ENCODE results near the gene EXD3.

The EXD3 gene

GRCh38 chr9:137432687-137433348, 9.9 kb upstream of the EXD3 start:
- no peak for DNase-seq (ENCODE audit: low spot score)

- no peak for DNase-seq (ENCODE audit: low spot score)
These were observed 8.5 kb upstream of the EXD3 start for GRCh38 chr9:137431416-137431931.

GRCh38 chr9:137430723-137431415, 7.9 kb upstream of the EXD3 start:
- DNase-seq (ENCODE audit: low spot score), result no peak

GRCh38 chr9:137429974-137430722, 7.2 kb upstream of the EXD3 start:
- peak; percentile 66 for DNase-seq (ENCODE audit: low spot score)

- no peak for DNase-seq (ENCODE audit: low spot score)
These were observed 6.6 kb upstream of the EXD3 start for GRCh38 chr9:137429546-137429890.

GRCh38 chr9:137428841-137429545, 6.0 kb upstream of the EXD3 start:
- no peak for DNase-seq (ENCODE audit: low spot score)

- no peak for DNase-seq (ENCODE audit: low spot score)
These were observed 5.3 kb upstream of the EXD3 start for GRCh38 chr9:137428311-137428630.

- DNase-seq (ENCODE audit: low spot score), result no peak
These were observed 4.7 kb upstream of the EXD3 start for GRCh38 chr9:137427454-137428310.

- no peak for DNase-seq (ENCODE audit: low spot score)
These were observed 3.2 kb upstream of the EXD3 start for GRCh38 chr9:137426018-137426681.

- peak; percentile 63 for DNase-seq (ENCODE audit: low spot score)
These were observed 741 bp upstream of the EXD3 start for GRCh38 chr9:137423514-137424291.

- DNase-seq (ENCODE audit: low spot score), result no peak
These were observed 941 bp downstream of the EXD3 start for GRCh38 chr9:137421838-137422603.

GRCh38 chr9:137417161-137418021, 5.6 kb downstream of the EXD3 start:
- DNase-seq (ENCODE audit: low spot score), result no peak

- no peak for DNase-seq (ENCODE audit: low spot score)
These were observed 6.3 kb downstream of the EXD3 start for GRCh38 chr9:137416563-137417151.

- DNase-seq (ENCODE audit: low spot score), result no peak
These were observed 6.9 kb downstream of the EXD3 start for GRCh38 chr9:137416006-137416562.

GRCh38 chr9:137415451-137415850, 7.5 kb downstream of the EXD3 start:
- no peak for DNase-seq (ENCODE audit: low spot score)

- DNase-seq (ENCODE audit: low spot score), result no peak
These were observed 10.5 kb downstream of the EXD3 start for GRCh38 chr9:137412431-137412830.

- DNase-seq (ENCODE audit: low spot score), result peak; percentile 93
These were observed 11.1 kb downstream of the EXD3 start for GRCh38 chr9:137411645-137412380.
